GM19468 (cell line): ENCODE measurements around the gene SSBP3.

Experiments
- ATAC-seq: cut with Tn5 transposase; IDR thresholded peaks from one replicate; pipeline ENCODE4 v1.9.1; 2021; ENCODE audit warnings: mild to moderate bottlenecking, moderate library complexity, moderate number of reproducible peaks; ENCODE audit not compliant: unreplicated experiment; ENCODE audit errors: extremely low read depth

The SSBP3 gene

DNA sequence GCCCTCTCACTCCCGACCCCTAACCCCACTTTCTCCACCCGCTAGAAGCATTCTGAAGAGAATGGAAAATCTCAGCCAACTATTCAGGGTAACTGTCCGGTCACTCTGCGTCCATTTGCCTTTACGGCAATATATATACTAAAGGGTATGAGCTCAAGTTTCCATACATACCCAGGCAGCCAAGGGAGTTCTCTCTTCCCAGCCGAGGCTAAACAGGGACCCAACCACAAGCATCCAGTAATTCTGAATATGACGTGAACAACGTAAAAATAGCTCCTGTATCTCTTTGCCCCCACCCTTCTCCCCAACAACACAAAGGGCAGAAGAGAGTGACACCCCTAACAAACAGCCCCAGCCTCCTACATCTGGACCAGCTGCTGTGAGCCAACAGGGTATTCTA is 67.7 kb downstream of the SSBP3 start:
- ATAC-seq: no peak

DNA sequence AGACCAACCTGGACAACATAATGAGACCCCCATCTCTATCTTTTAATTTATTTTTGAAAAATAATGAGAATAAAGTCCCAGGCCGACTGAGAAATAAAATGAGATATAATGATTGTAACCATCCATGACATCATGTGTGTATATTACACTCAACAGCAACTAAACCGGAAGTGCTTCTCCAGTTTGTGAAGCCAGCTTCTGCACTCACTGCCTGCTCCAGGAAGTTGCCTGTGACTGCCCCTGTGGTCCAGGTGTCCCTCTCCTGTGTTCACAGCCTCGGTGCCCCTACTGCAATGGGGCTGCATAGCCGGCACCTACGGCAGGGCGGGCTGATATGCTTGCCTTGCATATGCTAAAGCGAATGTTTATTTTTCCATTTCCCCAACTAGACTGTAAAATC is 68.3 kb downstream of the SSBP3 start:
- no peak for ATAC-seq

DNA sequence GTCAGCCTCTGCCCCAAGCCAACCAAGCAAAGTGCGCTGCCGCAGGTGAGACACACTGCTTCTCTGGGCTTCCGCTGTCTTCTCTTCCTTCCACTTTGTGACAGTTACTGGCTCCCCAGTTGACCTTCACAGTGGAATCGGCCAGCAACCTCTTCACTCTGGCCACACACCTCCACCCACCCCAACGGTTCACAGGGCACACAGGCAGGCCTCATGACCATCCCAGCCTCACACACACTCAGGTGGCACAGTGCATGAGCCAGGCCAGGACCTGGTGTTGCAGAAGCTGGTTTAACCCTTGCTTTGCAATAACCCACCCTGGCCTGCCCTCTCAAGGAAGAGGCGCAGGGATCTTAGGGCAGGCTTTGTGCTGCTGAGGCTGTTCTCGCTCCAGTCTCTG is 69.2 kb downstream of the SSBP3 start:
- no peak for ATAC-seq

DNA sequence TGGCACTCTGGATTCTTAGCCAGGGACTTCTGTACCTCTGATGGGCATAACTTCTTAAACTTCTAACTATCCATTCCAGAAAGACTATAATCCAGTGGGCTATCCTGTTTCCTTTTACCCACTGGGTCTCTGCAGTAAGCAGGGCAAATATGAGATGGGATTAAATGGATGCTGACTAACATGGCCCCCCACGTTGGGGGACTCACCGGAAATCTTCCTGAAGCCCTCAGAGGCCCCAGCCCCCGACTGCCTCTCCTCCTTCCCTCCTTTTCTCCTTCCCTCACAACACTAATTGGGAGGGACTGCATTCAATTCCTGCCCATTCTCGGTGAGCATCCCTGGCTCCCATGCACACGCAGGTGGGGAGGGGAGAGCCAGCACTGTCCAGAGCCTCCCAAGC is 70.1 kb downstream of the SSBP3 start:
- ATAC-seq: no peak

DNA sequence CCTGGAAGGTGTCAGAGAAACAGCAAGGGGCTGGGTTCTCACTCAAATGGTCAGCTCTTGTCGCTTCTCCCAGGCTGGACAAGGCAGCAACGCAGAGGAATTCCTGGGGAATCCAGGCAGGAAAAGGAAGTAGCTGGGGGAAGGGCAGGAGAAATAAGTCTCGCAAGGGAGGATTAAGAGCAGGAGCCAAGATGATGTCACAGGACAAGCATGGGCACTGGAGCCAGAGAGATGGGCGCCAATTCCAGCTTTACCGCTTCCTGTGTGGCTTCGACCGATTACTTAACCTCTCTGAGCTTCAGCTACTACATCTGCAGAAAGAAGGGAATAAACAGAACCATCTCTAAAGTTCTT is 70.5 kb downstream of the SSBP3 start:
- no peak for ATAC-seq

DNA sequence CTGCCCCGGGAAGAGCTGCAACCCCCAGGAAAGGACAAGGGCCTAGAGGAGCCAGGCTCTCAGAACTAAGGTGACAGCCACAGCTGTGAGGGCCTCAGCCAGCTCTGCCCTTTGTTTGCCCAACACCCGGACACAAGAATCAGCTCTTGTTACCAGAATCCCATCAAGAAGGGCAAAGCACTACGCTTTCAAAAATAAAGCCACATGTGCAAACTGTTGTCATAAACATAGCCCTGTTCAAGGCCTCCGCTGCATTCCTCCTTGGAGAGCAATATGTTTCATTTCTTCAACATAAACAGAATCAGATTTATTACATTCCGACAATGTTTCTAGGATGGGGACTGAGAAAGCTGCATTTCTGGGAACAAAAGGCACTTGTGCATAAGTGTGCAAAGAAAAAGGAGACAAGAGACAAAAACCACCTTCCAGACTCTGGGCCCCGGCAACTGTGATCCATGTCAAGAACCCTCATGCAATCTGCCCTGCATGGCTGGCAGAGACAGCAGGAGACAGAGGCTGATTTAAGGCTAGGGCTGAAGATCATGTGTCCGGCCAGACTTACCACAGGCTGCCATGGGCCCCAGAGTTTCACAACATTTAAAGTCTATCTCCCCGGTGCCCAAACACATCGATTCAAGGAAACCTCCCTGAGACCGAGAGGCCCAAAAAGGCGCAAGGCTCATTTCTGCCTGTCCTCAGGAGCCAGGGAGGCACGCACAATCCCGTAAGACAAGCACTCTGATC is 71.0 kb downstream of the SSBP3 start:
- ATAC-seq: no peak

DNA sequence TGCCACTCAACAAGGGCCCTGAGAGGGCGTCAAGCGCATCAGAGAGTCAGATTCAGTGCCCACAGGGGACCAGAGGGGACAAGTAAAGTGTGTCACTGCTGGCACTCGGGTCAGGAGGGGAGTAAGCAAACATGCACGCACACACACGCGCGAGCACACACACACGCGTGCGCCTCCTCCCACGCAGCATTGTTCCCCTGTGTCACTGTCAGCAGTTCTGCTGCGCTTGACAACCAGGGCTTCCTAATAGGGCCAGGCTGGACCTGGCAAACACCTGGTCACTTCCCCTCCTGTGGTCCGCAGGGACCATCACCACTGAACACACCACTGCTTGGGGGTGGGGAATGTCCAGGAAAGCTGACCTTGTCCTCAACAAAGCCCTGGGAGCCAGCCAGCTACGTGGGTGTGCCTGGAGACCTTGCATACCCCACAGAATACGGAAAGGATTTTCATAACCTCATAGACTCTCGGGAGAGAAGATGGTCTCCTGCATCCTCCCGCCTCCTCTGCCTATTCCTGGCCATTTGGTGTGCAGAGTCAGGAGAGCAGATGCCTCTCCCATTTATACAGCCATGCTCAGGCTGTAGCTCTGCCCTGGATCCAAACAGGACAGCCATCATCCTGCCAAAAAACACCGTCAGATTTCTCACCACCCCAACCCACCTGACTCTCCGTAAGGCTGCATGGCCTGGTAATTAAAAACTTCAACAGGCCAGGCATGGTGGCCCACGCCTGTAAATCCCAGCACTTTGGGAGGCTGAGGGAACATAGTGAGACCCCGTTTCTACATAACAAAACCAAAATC is 73.2 kb downstream of the SSBP3 start:
- ATAC-seq: no peak

DNA sequence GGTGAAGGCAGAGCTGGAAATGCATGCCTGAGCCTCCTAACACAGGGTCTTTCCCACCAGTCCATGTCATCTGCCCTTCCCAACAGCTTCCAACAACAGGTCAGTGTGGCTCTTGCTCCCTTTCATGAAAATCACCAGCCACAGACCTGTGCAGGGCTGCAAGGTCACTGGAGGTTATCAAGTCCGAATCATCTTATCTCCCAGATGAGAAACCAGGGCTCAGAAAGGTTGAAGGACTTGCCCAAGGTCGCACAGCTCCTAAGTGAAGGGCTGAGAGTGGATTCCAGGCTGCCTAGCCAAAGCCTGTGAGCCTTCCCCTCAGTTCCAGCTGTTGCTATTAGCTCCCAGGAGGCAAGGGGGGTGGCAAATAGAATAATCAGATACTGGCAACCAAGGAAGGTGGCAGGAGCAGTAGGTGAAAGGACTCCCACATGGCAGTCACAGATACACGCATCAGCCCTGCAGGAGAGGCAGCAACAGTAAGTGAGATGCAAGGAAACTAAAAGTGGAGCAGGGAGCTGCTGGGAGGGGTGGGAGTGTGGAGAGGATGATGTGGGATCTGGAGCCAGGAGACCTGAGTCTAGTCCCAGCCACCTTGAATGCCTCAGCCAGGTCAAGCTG is 74.2 kb downstream of the SSBP3 start:
- ATAC-seq: no peak

DNA sequence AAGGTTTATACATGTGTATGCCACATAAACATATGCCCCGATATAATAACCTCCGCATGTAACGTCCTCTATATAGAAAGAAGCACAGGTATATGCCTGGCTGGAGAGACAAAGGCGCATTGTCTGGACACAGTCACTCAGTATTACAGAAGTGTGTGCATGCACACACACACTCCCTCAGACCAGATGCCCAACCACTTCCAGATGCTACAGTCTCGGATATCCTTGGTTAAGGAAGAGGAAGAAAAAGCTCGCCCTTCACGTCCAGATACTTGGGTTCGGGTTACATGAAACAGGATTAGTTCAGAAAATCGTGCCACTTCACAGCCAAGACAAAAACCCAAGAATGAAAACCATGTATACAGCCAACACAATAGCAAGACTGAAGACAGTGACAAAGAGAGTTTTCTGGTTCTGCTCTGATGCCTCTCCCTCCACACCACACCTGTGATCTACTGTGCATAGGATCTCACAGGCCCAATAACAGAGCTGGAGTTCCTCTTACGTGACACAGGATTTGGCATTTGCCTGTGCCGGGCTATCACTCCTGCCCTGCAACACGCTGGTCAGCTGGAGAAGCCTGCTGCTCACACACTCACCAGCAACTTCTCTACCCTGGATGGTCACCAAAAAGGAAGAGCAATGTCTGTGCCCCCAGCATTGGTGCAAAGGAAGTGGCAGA is 75.0 kb downstream of the SSBP3 start:
- no peak for ATAC-seq

DNA sequence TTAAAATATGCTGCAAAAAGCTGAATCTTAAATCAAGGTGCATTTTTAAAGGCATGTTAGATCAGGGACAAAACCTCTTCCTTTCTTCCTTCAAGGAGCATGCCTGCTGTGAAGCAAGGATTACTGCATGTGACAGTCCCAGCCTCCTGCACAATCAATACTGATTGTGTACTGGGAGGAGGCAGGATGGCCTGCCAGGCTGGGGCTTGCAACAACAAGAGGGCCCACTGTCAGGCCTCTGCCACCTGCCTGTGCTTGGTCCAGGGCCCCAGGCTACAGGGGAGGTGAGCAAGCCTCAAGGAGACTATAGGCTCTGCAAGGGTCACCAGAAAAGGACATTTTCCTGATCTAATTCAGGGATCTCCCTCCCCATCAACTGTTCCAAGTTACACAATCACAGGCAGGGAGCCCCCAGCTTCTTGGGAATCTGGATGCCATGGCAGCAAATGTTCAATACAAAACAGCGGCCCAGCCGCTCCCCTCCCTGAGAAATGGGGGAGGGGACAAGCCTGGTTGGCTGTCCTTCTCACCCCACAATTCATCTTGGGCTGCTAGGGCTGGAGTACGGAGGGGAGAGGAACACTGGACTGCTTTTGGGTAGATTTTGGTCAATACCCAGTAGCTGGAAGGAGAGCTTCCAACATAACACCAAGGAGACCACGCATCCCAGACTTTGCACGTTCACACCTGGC is 76.7 kb downstream of the SSBP3 start:
- ATAC-seq: no peak

DNA sequence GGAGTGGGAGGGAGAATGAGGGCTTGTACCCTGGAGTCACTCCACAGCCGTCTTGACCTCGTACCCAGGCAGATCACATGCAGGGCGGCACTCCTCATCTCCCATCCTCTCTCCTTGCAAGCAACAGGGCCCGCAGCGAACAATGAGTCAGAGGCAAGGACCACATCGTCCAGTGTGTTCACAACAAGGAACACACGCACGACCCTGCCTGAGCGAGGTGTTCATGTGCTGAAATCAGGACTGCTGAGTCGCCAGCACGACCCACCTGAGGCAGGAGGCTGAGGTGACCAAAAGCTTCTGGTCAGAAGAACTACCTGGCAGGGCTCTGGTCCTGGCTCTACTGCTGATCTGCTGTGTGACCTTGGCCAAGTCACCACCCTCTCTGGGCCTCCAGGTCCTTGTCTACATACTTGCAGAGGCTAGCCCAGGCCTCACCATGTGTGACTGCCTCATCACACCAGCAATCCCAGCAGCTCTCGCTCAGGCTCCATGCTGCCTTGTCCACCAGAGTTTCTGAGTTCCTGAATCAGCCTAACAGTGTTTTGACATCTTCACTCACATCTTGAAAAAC is 78.0 kb downstream of the SSBP3 start:
- ATAC-seq: no peak

DNA sequence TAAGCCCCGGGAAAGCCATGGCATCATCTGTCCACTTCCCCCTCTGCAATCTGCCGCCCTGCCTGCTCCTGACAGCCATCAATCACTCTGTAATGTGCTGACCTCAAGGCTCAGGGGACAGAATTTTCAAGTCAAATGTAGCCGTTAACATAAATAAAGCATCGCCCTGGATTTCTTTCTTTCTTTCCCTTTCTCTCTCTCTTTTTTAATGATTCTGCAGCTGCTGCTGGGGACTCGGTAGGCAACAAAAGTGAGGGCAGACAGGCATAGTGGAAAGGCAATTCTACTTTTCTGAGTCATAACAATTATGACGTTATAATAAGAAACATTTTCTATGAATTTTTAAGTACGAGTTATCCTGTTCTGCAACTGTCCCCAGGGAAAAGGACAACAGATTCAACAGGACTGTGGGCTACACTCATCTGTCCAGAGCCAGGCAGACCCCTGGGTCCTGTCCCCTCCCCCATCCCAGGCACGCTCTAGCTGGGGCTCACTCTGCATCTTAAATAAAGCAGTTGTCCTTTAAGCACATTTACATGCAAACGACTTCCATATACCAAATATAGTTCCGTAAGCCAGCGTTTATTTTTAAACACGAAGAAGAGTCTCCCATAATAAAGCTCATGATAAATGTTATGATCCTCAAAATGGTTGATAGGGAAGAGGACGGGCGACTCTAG is 78.7 kb downstream of the SSBP3 start:
- ATAC-seq: no peak

DNA sequence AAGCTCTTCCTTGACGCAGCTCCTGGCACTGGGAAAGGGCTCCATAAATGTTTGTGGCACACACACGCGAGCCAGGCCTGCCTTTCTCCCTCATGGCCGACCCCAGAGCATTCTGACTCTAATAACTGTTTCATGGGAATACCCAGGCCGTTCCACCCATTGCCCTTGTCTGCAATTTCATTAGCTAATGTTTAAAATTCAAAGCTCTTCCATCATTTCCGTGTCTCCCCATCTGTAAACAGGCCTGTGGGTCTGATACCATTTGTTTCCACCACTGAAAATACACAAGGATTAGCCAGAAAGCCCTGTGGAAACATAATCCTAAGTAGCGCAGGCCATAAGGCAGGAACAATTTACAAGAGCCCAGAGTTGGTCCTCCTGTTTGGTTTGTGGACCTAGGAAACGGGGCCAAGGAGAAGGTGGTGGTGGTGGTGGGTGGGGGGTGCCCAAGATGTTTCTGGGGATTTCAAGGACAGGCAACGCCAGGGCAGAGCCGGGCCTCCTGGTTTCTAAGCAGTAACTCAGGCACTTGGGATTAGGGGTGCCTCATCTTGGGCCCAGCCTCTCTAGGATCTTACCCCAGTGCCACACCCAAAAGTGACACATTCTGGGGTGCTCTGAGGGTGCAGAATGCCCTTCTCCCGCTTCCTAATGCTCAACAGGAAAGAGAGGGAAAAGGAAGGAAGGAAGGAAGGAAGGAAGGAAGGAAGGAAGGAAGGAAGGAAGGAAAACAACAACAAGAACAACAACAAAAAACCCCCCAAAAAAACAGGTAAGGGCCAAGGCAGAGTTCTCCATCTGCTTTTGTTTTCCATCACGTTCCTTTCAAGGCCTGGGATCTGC is 79.4 kb downstream of the SSBP3 start:
- no peak for ATAC-seq

DNA sequence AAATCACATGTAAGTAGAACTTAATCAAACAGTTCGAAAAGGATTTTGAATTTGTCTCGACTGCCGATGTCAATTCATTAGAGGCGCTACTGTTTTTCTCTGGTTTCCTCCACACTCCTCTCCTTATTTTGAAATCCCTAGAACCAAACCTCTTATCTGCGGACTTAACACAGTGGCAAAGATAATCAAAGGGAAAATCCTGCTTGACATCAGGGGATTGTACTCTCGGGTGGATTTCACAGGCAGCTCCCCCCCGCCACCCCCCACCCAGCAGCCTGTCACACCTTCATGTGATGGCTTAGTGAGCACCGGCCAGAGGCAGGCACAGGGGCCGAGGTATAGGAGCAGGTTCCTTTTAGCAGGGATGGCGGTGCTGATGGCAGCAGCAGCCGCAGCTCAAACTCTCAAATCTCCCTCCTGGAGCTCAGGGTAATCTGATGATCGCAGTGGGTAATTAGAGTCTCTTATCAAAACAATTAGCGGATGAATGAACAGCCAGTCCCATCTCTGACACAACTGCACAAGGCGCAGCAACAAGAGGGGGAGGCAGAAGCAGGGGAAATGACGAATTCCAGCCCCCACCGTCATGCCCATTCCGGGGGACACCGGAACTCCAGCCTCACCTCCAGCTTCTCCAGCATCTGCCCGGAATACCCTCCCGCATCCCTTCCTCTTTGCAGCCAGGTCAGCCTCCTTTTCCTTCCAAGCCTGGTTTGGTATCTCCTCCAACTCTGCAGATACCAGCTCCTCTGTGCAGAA is 80.3 kb downstream of the SSBP3 start:
- no peak for ATAC-seq

DNA sequence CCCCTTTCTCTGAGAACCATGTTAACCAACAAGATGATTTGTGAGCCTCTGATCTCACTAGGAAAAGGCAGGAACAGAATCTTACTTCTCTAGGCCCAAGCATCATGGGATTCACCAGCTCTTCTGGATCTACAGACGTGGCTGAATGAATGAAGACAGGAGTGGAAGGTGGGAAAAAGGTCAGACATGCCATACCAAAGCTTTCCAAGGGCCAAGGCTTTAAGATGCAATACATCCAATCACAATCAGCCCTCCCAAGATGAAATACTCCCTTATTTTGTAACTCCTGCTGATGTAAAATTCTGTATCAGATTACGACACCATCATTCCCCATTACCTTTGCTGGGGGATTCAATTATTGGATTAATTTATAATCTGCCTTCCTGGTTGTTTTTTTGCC is 80.9 kb downstream of the SSBP3 start:
- no peak for ATAC-seq

DNA sequence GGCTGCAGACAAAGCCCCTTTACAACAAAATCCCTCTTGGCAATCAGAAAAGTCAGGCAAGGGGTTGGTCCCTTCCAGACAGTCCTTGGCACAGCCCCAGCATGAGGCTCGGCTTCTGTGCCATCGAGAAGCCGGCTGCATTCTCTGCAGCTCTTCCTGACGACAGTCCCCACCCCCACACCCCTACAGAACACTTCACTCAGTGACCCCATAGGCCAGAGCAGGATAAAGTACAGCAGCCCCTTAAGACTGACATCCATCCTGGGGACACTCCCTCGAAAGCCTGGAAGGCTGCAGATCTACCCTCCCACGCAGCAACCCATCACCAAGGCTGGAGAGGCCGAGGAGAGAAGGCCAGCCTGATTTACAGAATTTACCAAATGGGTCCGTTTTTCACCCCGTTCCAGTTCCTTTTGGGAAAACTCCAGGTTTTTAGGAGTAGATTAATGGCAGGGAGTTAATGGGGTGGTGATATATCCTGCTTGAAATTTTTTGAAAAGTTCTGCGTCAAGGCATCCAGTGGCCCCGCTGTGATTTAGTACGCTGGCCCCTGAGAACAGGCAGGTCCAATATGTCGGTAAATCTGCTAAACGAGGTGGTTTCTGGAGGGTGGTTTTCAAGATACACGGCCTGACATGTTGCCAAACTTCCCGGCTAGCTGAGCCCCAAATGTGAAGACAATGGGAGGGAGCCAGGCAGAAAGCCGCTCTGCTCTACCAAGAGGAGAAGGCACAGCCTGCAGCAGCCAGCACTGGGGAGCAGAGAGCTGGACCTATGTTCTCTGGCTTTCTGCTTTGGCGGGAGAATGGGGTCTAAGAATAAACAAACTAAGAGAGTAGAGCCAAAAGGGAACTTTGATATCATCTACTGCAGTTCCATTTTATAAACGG is 81.7 kb downstream of the SSBP3 start:
- ATAC-seq: no peak

DNA sequence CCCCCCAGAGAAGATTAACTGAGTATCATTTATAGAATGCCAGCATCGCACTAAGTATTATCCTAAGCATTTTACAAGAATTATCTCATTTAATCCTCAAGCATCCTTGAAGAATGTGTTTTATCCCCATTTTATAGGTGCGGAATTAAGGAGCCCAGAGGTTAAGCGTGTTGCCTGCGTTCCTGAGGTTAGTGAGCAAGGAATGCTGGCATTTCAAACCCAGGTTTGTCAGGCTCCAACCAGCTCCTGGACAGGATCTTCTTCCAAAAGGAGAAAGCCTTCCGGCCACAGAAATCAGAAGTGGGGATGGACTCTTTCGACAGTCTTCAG is 82.3 kb downstream of the SSBP3 start:
- ATAC-seq: no peak
